ENCODE results near the gene PDS5A.
"Not testable (repeated sequence)": the region's sequence is repeated elsewhere in the genome, so short reads cannot be mapped to it uniquely, and the experiment has no call there.

DNA sequence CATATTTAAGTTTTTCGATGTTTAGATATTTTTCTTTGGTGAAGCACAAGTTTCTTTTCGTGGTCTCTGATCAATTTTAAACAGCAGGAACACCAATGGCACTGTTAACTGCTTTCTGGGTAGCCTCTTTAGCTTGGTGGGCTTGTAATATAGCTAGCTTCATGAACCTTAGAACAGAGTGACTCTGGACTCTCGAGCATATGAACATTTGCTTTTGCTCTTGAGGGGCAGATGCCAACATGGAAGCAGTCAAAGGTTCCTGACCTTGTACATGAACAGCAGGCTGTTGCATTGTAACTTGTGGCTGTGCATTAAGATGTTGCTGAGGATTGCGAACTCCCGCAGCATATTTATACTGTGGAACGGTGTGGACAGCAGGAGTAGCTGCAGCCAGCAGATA, 4.7 kb downstream of the PDS5A start:
- TF ChIP-seq POLR2A (IDR thresholded peaks at IDR 0.05; ENCODE audit: low read length); GATA1 (IDR thresholded peaks at IDR 0.05; ENCODE audit: low read depth, low read length): not testable (repeated sequence)

Measured in erythroblast (primary cell).